Tibial nerve (tissue), 4 donors: Measurements from ENCODE around the gene CCDC102B.

ENCODE experiments used
- CTCF ChIP-seq, 5 experiments: fragments of 200-600 bp in 3 of 5; fragments of 450-650 bp in 2 of 5; sonication (generic) in 3 of 5; IDR thresholded peaks; one replicate each; pipeline ENCODE4 v1.5.1; 2016 to 2019; ENCODE audit warnings: antibody characterized with exemption in 5 of 5, mild to moderate bottlenecking in 3 of 5, moderate library complexity in 2 of 5
- EP300 ChIP-seq, 2 donors: sonication (generic); formaldehyde crosslinking; IDR thresholded peaks; one replicate each; pipeline ENCODE4 v1.6.1; 2017; ENCODE audit warnings: antibody characterized with exemption in 2 of 2, mild to moderate bottlenecking in 1 of 2
- POLR2A ChIP-seq, 2 donors: fragments of 450-650 bp; IDR thresholded peaks; one replicate each; pipeline ENCODE4 v1.6.1; 2017; ENCODE audit warnings: antibody characterized with exemption in 2 of 2, mild to moderate bottlenecking in 2 of 2, moderate library complexity in 2 of 2

DNA sequence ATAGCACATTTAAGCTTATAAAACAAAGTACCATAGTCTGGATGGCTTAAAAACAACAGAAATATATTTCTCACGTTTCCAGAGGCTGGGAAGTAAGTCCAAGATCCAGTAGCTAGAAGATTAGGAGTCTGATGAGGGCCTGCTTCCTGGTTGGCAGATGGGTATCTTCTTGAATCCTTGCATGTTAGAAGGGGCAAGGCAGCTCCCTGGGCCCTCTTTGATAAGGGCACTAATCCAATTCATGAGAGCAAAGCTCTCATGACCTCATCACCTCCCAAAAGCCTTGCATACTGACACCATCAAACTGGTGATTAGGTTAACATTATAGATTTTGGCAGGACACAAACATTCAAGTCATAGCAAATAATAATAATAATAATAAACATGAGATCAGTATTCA lies 146.4 kb downstream of the CCDC102B start:
- no peak for TF ChIP-seq CTCF (IDR thresholded peaks at IDR 0.05)
- TF ChIP-seq POLR2A (IDR thresholded peaks at IDR 0.05): no peak
- no peak for TF ChIP-seq EP300 (IDR thresholded peaks at IDR 0.05)
